Endothelial cell of umbilical vein (primary cell): ENCODE data around the gene PLPPR3. TPM values are rescaled to one million over a fixed set of nuclear protein-coding genes. Genes with fewer than 3 reads are reported as not detected.

Source experiments
- BruUV-seq: library from RNA; stranded (reverse); fragments of 400-500 nt; replicated peaks from 2 replicates; lab custom pipeline; 2021; lab: Mats Ljungman, UMichigan
- CTCF ChIA-PET: fragments of 300-600, 350-600 bp; sonication (Branson Sonifier 250); formaldehyde crosslinking; loops from one replicate; lab custom pipeline; 2021; ENCODE audit warnings: antibody characterized with exemption, inconsistent platforms; lab: Charles Lee
- POLR2A ChIA-PET: fragments of 300-600, 350-600 bp; sonication (Branson Sonifier 250); formaldehyde crosslinking; loops from one replicate; lab custom pipeline; 2021; ENCODE audit warnings: antibody characterized with exemption, inconsistent platforms; lab: Charles Lee
- DNase-seq: peaks from one replicate; pipeline ENCODE4 v3.0.0-alpha.2; 2011; ENCODE audit warnings: low read depth, low spot score
- FAIRE-seq: peaks from 2 replicates; lab custom pipeline; 2011; peaks lifted over from hg19 to GRCh38; lab: Jason Lieb, UNC
- H2AFZ ChIP-seq: 2 replicates; pipeline ENCODE4 v1.6.0; 2012; ENCODE audit warnings: low read depth, low read length, control low read depth, inconsistent platforms
- H3K27ac ChIP-seq: 2 replicates; pipeline ENCODE4 v1.5.1; 2011; ENCODE audit warnings: low read depth, mild to moderate bottlenecking, control low read depth, low read length, moderate library complexity; ENCODE audit not compliant: insufficient read depth
- H3K27me3 ChIP-seq, 2 experiments: 2 replicates each; pipeline versions ENCODE4 v1.6.0 to v1.6.1; 2011; ENCODE audit warnings: low read length in 2 of 2, mixed read lengths in 1 of 2; ENCODE audit not compliant: control insufficient read depth in 2 of 2, insufficient read depth in 2 of 2
- H3K36me3 ChIP-seq, 2 experiments: 2 replicates in 1 of 2; 3 replicates in 1 of 2; pipeline ENCODE4 v1.5.1; 2011; ENCODE audit warnings: low read length in 2 of 2, mild to moderate bottlenecking in 1 of 2, moderate library complexity in 1 of 2; ENCODE audit not compliant: control insufficient read depth in 2 of 2, insufficient read depth in 2 of 2; ENCODE audit errors: extremely low read depth in 1 of 2
- H3K4me1 ChIP-seq: 3 replicates; pipeline ENCODE4 v1.5.1; 2011; ENCODE audit warnings: mild to moderate bottlenecking, low read length; ENCODE audit not compliant: control insufficient read depth, insufficient read depth; ENCODE audit errors: extremely low read depth
- H3K4me2 ChIP-seq: 2 replicates; pipeline ENCODE4 v1.6.1; 2011; ENCODE audit warnings: low read length, control low read depth, mixed read lengths; ENCODE audit not compliant: insufficient read depth
- H3K4me3 ChIP-seq, 3 experiments: fragments of 200-600 bp in 1 of 3; sonication (generic), shearing (Covaris generic) in 1 of 3; replicated peaks in 1 of 3; 2 replicates each; pipeline ENCODE4 v1.5.1; 2011 to 2016; ENCODE audit warnings: control low read depth in 3 of 3, low read length in 3 of 3, mild to moderate bottlenecking in 2 of 3, inconsistent platforms in 1 of 3, low read depth in 1 of 3, moderate library complexity in 1 of 3; ENCODE audit not compliant: insufficient read depth in 1 of 3
- H3K79me2 ChIP-seq: 2 replicates; pipeline ENCODE4 v1.6.0; 2012; ENCODE audit warnings: low read length, inconsistent platforms; ENCODE audit not compliant: control insufficient read depth, insufficient read depth
- H3K9ac ChIP-seq: replicated peaks from 2 replicates; pipeline ENCODE3; 2011; ENCODE audit warnings: low read length, control low read depth; ENCODE audit not compliant: insufficient read depth; ENCODE audit errors: extremely low read depth
- H3K9me1 ChIP-seq: replicated peaks from 3 replicates; pipeline ENCODE4 v1.6.0; 2011; ENCODE audit warnings: mild to moderate bottlenecking, low read length; ENCODE audit not compliant: control insufficient read depth, insufficient read depth; ENCODE audit errors: extremely low read depth
- H3K9me3 ChIP-seq: replicated peaks from 2 replicates; pipeline ENCODE4 v1.5.1; 2012; ENCODE audit warnings: low read length, inconsistent platforms; ENCODE audit not compliant: control insufficient read depth, insufficient read depth
- H4K20me1 ChIP-seq: replicated peaks from 2 replicates; pipeline ENCODE3; 2011; ENCODE audit warnings: mild to moderate bottlenecking, low read length; ENCODE audit not compliant: control insufficient read depth, insufficient read depth; ENCODE audit errors: extremely low read depth
- FOS ChIP-seq: IDR thresholded peaks from 2 replicates; pipeline ENCODE4 v1.6.1; 2011; ENCODE audit warnings: mild to moderate bottlenecking, low read length, moderate library complexity, borderline replicate concordance; ENCODE audit not compliant: insufficient read depth
- POLR2A ChIP-seq: IDR thresholded peaks from 2 replicates; pipeline ENCODE4 v1.6.1; 2012; ENCODE audit warnings: low read depth, mild to moderate bottlenecking, control low read depth, low read length
- POLR2AphosphoS5 ChIP-seq: IDR thresholded peaks from 2 replicates; pipeline ENCODE4 v1.6.1; 2012; ENCODE audit warnings: low read depth, mild to moderate bottlenecking, control low read depth, low read length, moderate library complexity; ENCODE audit not compliant: insufficient read depth
- dilution Hi-C: fragments of 300-500 bp; cut with MboI; formaldehyde crosslinking; loops from one replicate; pipeline ENCODE4 v1.15.0; 2019; ENCODE audit warnings: low sequenced_read_pairs; ENCODE audit not compliant: extremely low pct_ligation_motif_present
- intact Hi-C: fragments of 100-400 bp; cut with micrococcal nuclease; formaldehyde crosslinking; loops from one replicate; pipeline ENCODE4 v1.10.0; 2022
- polyA plus RNA-seq, 4 experiments: library from polyadenylated mRNA; depleted of rRNA in 3 of 4; stranded (reverse) in 3 of 4; unstranded in 1 of 4; fragments of >200 nt; gene quantifications; 2 replicates each; pipeline versions ENCODE4 v1.2.1 to v1.2.3, GENCODE V29; 2011 to 2012; ENCODE audit warnings: missing spikeins in 1 of 4
- total RNA-seq: library from RNA; stranded (reverse); gene quantifications from 2 replicates; pipeline ENCODE4 v1.2.3, GENCODE V29; 2021
- TF ChIP-seq, protein P1 (sequence below), 2 donors: IDR thresholded peaks; 1 replicate in 1 of 2; 2 replicates in 1 of 2; pipeline ENCODE4 v1.5.1; 2011; ENCODE audit warnings: low read length in 2 of 2, mild to moderate bottlenecking in 2 of 2, moderate library complexity in 2 of 2, control low read depth in 1 of 2, inconsistent platforms in 1 of 2, low read depth in 1 of 2; ENCODE audit not compliant: insufficient read depth in 1 of 2; ENCODE audit errors: extremely low read depth in 1 of 2

PLPPR3 gene
- total and polyA plus RNA-seq, 2 donors (not counting 3 experiments of a cell fraction or from before 2014, with no cell fraction given): 1.1 to 1.2 TPM

DNA sequence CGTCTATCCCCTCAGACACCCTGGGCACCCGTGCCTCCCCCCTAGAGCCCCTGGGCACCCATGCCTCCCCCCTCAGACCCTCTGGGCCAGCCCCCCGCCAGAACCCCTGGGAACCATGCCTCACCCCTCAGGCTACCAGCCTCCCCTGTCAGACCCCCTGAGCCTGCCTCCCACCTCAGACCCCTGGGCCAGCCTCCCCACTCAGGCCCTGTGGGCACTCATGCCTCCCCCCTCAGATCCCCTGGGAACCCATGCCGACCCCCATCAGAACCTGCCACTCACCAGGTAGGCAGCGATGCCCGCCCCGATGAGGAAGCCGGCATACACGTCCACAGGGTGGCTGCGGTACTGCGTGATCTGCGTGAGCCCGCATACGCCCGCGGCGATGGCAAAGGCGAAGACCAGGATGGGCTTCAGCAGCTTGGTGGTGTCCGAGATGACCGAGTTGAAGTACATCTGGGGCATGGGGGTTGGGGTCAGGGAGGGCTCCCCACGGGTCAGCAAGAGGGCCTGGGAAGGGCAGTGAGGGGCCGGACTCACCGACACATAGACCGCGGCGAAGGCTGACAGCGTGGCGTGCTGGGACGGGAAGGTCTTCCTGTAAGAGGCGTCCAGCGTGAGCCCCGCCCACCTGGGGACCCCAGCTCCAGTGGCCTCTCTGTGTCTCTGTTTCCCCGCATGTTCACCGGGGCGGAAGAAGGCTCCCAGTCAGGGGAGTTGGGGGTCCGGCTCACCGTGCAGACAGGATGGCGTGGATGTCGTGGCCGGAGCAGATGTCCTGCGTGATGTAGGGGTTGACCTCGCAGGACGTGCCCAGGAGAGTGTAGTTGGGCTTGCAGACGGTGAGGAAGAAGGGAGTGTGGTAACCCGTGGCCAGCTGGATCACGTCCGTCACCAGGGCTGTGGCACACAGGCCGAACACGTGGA lies 7.3 kb downstream of the PLPPR3 start:
- Histone ChIP-seq H4K20me1 (peaks cover 3% of the 10 kb centered on the region), H3K79me2 (peaks cover 11% of the 10 kb centered on the region), H3K4me1 (no peaks in the 10 kb centered on the region), H3K27ac (no peak overlapping the region), H3K4me3 (no peak overlapping the region), H3K36me3 (peaks cover 20 to 24% of the 10 kb centered on the region in 2 experiments), H3K27me3 (no peaks in the 10 kb centered on the region), H3K4me2 (no peak overlapping the region), H3K9ac (no peak overlapping the region), H2AFZ (no peak overlapping the region), H3K9me3 (no peaks in the 10 kb centered on the region), H3K9me1 (no peaks in the 10 kb centered on the region)
- DNase-seq (no peak), FAIRE-seq (no peak)
- dilution Hi-C loops (no loop called here), intact Hi-C loops (no loop called here)
- TF ChIP-seq FOS (no peak), POLR2A (peak; percentile 45)
- ChIA-PET POLR2A (no interaction called here), CTCF (interaction anchor here (0.6 kb wide), 1 partner anchor 45 kb away, joined by 3 read pairs; no protein-coding TSS in a partner anchor)
- no TSS peak for BruUV-seq

DNA sequence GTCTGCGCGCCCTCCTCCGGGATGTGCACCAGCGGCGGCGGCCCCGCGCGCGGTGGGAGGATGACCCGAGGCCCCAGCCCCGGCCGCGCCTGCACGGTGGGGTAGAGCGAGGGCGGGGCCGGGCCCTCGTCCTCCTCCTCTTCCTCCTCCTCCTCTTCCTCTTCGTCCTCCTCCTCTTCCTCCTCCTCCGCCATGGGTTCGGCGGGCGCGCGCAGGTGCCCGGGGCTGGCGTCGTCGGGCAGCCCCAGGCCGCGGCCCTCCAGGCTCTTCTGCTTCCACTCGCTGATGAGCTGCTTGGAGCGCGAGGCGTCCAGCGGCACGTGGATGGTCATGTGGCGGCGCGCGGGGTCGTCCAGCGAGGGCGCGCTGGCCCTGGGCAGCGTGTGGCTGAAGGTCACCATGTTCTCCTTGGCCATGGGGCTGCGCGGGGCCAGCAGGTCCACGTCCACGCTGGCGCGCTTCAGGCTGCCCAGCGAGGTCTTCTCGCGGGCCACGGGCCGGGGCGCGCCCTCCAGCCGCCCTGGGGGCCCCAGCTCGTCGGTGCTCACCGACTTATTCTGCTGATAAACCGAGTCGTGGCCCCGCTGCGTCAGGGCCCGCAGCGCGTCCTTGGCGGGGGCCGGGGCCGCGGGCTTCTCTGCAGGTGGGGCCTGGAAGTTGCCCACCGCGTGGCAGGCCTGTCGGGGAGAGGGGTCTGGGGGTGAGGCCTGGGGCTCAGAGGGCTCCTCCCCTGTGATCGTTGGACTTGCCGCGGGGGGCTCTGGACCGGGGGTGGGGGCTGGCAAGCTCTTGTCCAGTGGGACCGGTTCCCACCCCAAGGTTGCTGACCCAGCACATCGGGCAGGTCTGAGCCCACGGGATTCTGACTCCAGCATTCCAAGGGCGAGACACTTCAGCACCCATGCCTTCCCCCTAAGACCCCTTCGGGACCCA lies 8.3 kb downstream of the PLPPR3 start:
- ChIA-PET POLR2A (no interaction called here), CTCF (no interaction called here)

More for the DNA sequence above, 8.3 kb downstream of the PLPPR3 start:
- Histone ChIP-seq H3K9me1 (no peaks in the 10 kb centered on the region), H3K79me2 (peaks cover 15% of the 10 kb centered on the region), H2AFZ (no peak overlapping the region), H4K20me1 (peaks cover 3% of the 10 kb centered on the region), H3K27ac (no peak overlapping the region), H3K4me3 (no peak overlapping the region), H3K9ac (no peak overlapping the region), H3K36me3 (peaks cover 24 to 27% of the 10 kb centered on the region in 2 experiments), H3K9me3 (no peaks in the 10 kb centered on the region), H3K4me1 (no peaks in the 10 kb centered on the region), H3K27me3 (no peaks in the 10 kb centered on the region), H3K4me2 (no peak overlapping the region)
- TF ChIP-seq, protein P1, sequence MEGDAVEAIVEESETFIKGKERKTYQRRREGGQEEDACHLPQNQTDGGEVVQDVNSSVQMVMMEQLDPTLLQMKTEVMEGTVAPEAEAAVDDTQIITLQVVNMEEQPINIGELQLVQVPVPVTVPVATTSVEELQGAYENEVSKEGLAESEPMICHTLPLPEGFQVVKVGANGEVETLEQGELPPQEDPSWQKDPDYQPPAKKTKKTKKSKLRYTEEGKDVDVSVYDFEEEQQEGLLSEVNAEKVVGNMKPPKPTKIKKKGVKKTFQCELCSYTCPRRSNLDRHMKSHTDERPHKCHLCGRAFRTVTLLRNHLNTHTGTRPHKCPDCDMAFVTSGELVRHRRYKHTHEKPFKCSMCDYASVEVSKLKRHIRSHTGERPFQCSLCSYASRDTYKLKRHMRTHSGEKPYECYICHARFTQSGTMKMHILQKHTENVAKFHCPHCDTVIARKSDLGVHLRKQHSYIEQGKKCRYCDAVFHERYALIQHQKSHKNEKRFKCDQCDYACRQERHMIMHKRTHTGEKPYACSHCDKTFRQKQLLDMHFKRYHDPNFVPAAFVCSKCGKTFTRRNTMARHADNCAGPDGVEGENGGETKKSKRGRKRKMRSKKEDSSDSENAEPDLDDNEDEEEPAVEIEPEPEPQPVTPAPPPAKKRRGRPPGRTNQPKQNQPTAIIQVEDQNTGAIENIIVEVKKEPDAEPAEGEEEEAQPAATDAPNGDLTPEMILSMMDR (IDR thresholded peaks at IDR 0.05; ENCODE audit: extremely low read depth in 1 of 2, insufficient read depth in 1 of 2, low read depth in 1 of 2, low read length in 2 of 2): no peak
- TF ChIP-seq POLR2A (no peak), POLR2AphosphoS5 (peak; percentile 67)
- intact Hi-C loops: no loop called here
- DNase-seq (no peak), FAIRE-seq (no peak)
- no TSS peak for BruUV-seq
- dilution Hi-C loops: no loop called here
